Activated effector memory CD4-positive, alpha-beta T cell treated with anti-CD3 and anti-CD28 coated beads, Interleukin-2, amount 50 U/mL, for 16 hours (primary cell): ENCODE results near the gene ARHGEF28.

Experiments
- DNase-seq: peaks from one replicate; pipeline ENCODE4 v3.0.0-alpha.2; 2020

Gene ARHGEF28

GRCh38 chr5:73906277-73906676, 280.3 kb downstream of the ARHGEF28 start:
- DNase-seq: no peak

GRCh38 chr5:73907164-73907563, 281.2 kb downstream of the ARHGEF28 start:
- no peak for DNase-seq

- DNase-seq: no peak
Measured at GRCh38 chr5:73908395-73908794, 282.4 kb downstream of the ARHGEF28 start.

- DNase-seq: no peak
Measured at GRCh38 chr5:73908846-73909245, 282.9 kb downstream of the ARHGEF28 start.

- no peak for DNase-seq
Measured at GRCh38 chr5:73909474-73909873, 283.5 kb downstream of the ARHGEF28 start.

GRCh38 chr5:73911761-73912393, 285.9 kb downstream of the ARHGEF28 start:
- DNase-seq: no peak

GRCh38 chr5:73912821-73913271, 286.9 kb downstream of the ARHGEF28 start:
- DNase-seq: no peak

- no peak for DNase-seq
Measured at GRCh38 chr5:73913971-73914370, 288.0 kb downstream of the ARHGEF28 start.

- no peak for DNase-seq
Measured at GRCh38 chr5:73915345-73915744, 289.3 kb downstream of the ARHGEF28 start.

GRCh38 chr5:73917433-73917832, 291.4 kb downstream of the ARHGEF28 start:
- no peak for DNase-seq

GRCh38 chr5:73917891-73918290, 291.9 kb downstream of the ARHGEF28 start:
- no peak for DNase-seq

GRCh38 chr5:73918791-73919221, 292.8 kb downstream of the ARHGEF28 start:
- DNase-seq: no peak

- no peak for DNase-seq
Measured at GRCh38 chr5:73921741-73922140, 295.7 kb downstream of the ARHGEF28 start.

- DNase-seq: no peak
Measured at GRCh38 chr5:73922224-73922623, 296.2 kb downstream of the ARHGEF28 start.

GRCh38 chr5:73922875-73923557, 297.0 kb downstream of the ARHGEF28 start:
- DNase-seq: no peak

- no peak for DNase-seq
Measured at GRCh38 chr5:73928476-73929070, 302.6 kb downstream of the ARHGEF28 start.

- DNase-seq: no peak
Measured at GRCh38 chr5:73935719-73936118, 309.7 kb downstream of the ARHGEF28 start.

GRCh38 chr5:73938280-73938937, 312.4 kb downstream of the ARHGEF28 start:
- DNase-seq: no peak

GRCh38 chr5:73938938-73939320, 312.9 kb downstream of the ARHGEF28 start:
- no peak for DNase-seq

- DNase-seq: no peak
Measured at GRCh38 chr5:73939557-73939956, 313.6 kb downstream of the ARHGEF28 start.

GRCh38 chr5:73940026-73940425, 314.0 kb downstream of the ARHGEF28 start:
- no peak for DNase-seq

GRCh38 chr5:73940801-73941200, 314.8 kb downstream of the ARHGEF28 start:
- no peak for DNase-seq

GRCh38 chr5:73942783-73943182, 316.8 kb downstream of the ARHGEF28 start:
- DNase-seq: no peak

GRCh38 chr5:73943397-73943796, 317.4 kb downstream of the ARHGEF28 start:
- DNase-seq: no peak
